Transverse colon (tissue), 4 donors: ENCODE data around the gene HOXA4. TPM values are rescaled to one million over a fixed set of nuclear protein-coding genes. Genes with fewer than 3 reads are reported as not detected.

Experiments
- DNase-seq: peaks from one replicate; pipeline ENCODE4 v3.0.0-alpha.2; 2019
- H3K27ac ChIP-seq, 4 donors: fragments of 200-600 bp; sonication (generic); 2 replicates each; pipeline ENCODE4 v1.5.1; 2016 to 2018; ENCODE audit warnings: inconsistent platforms in 4 of 4
- H3K27me3 ChIP-seq: fragments of 200-600 bp; sonication (generic); 2 replicates; pipeline ENCODE4 v1.5.1; 2017; ENCODE audit warnings: inconsistent platforms
- H3K36me3 ChIP-seq, 4 donors: fragments of 200-600 bp; sonication (generic); 2 replicates each; pipeline ENCODE4 v1.5.1; 2017 to 2019; ENCODE audit warnings: inconsistent platforms in 4 of 4
- H3K4me1 ChIP-seq, 4 donors: fragments of 200-600 bp; sonication (generic); 2 replicates each; pipeline ENCODE4 v1.5.1; 2017 to 2020; ENCODE audit warnings: inconsistent platforms in 4 of 4
- H3K4me3 ChIP-seq, 4 donors: fragments of 200-600 bp; sonication (generic); 1 replicate in 1 of 4; 2 replicates in 3 of 4; pipeline versions ENCODE4 v1.5.1 to v1.6.1; 2017 to 2019; ENCODE audit warnings: inconsistent platforms in 4 of 4
- H3K9me3 ChIP-seq, 2 donors: fragments of 200-600 bp; sonication (generic); 2 replicates each; pipeline ENCODE4 v1.5.1; 2017 to 2019; ENCODE audit warnings: inconsistent platforms in 2 of 2
- CTCF ChIP-seq, 5 experiments: fragments of 200-600 bp in 3 of 5; fragments of 450-650 bp in 2 of 5; sonication (generic) in 3 of 5; IDR thresholded peaks; 1 replicate in 2 of 5; 2 replicates in 3 of 5; pipeline ENCODE4 v1.5.1; 2016 to 2017; ENCODE audit warnings: antibody characterized with exemption in 5 of 5, inconsistent platforms in 3 of 5, mild to moderate bottlenecking in 2 of 5, moderate library complexity in 1 of 5
- EP300 ChIP-seq: sonication (generic); formaldehyde crosslinking; IDR thresholded peaks from one replicate; pipeline ENCODE4 v1.6.1; 2017; ENCODE audit warnings: antibody characterized with exemption, low read depth
- POLR2A ChIP-seq: fragments of 450-650 bp; IDR thresholded peaks from one replicate; pipeline ENCODE4 v1.6.1; 2016; ENCODE audit warnings: antibody characterized with exemption, mild to moderate bottlenecking, moderate library complexity
- POLR2AphosphoS5 ChIP-seq, 3 donors: sonication (generic); formaldehyde crosslinking; IDR thresholded peaks; one replicate each; pipeline ENCODE4 v1.6.1; 2016; ENCODE audit warnings: antibody characterized with exemption in 3 of 3
- WGBS, 2 donors: methylation state at CpG; one replicate each; pipeline ENCODE4 v1.1.5; 2018; ENCODE audit warnings: low coverage in 1 of 2; 5-methylcytosine and 5-hydroxymethylcytosine counted together
- in situ Hi-C, 4 donors: fragments of 200-750 bp; cut with MboI; loops; one replicate each; pipeline versions ENCODE4 v1.15.0 to v1.15.1; 2017; ENCODE audit warnings: low sequenced_read_pairs in 3 of 4, low pct_ligation_motif_present in 1 of 4, low pct_unique_long_range_greater_than_20kb in 1 of 4
- intact Hi-C: fragments of 100-400 bp; cut with DNase I; formaldehyde crosslinking; loops from one replicate; pipeline ENCODE4 v1.15.1; 2023; ENCODE audit warnings: low total_unique reads
- total RNA-seq, 4 donors: library from RNA; depleted of rRNA; stranded (reverse); fragments of >200 nt; gene quantifications; one replicate each; pipeline ENCODE4 v1.1.0, GENCODE V29; 2016

HOXA4 gene
- total RNA-seq, 4 donors from 2014 or later: 3.5 to 42.4 (median 10.6) TPM

- H3K4me1 ChIP-seq: peaks cover 0 to 78% (median 55%) of the 10 kb centered on the region in 4 donors
- TF ChIP-seq POLR2A (peak; percentile 29), CTCF (IDR thresholded peaks at IDR 0.05) (no peak), EP300 (no peak), POLR2AphosphoS5 (IDR thresholded peaks at IDR 0.05) (peak in 1 of 3 donors; percentile 40)
- H3K9me3 ChIP-seq: no peaks in the 10 kb centered on the region
- intact Hi-C loops (loop anchor here (5.0 kb wide), 2 partner anchors 40 to 290 kb away; no protein-coding TSS in a partner anchor), in situ Hi-C loops (loop anchor here in 3 of 4 donors (10.0 kb wide), 1 partner anchor 293 kb away; no protein-coding TSS in a partner anchor)
- peak within 1 kb of the TSS; percentile 95 to 99 (median 98) for H3K27ac ChIP-seq
- no peaks in the 10 kb centered on the region for H3K36me3 ChIP-seq
- peak within 1 kb of the TSS; percentile 54 to 79 (median 72) for H3K4me3 ChIP-seq
- 11% methylated on average over 63 of the region's 63 CpGs; no CpG with 5 or more reads in 1 of the 2 donors for WGBS, 2 donors
- DNase-seq: peak; percentile 81
- peaks cover 26% of the 10 kb centered on the region for H3K27me3 ChIP-seq
Measured at GRCh38 chr7:27147199-27148030, 16.9 kb upstream of the HOXA4 start, which contains the start of gene HOXA6. Gene HOXA6 (minus strand): TSS chr7:27147774. CDS start chr7:27147749, 25 bp downstream.

GRCh38 chr7:27146491-27147198, 16.1 kb upstream of the HOXA4 start:
- intact Hi-C loops: loop anchor here (5.0 kb wide), 2 partner anchors 39 to 289 kb away; no protein-coding TSS in a partner anchor

GRCh38 chr7:27145914-27146412, 15.4 kb upstream of the HOXA4 start:
- no peak for DNase-seq
- no peaks in the 10 kb centered on the region for H3K9me3 ChIP-seq
- H3K4me1 ChIP-seq: peaks cover 0 to 78% (median 58%) of the 10 kb centered on the region in 4 donors
- in situ Hi-C loops: loop anchor here in 3 of 4 donors (10.0 kb wide), 1 partner anchor 291 kb away; no protein-coding TSS in a partner anchor
- peaks cover 19% of the 10 kb centered on the region for H3K27me3 ChIP-seq
- peak overlapping the region; percentile 95 to 99 (median 98) for H3K27ac ChIP-seq
- H3K4me3 ChIP-seq: peak overlapping the region in 3 of 4 donors; percentile 2 to 77 (median 57)
- intact Hi-C loops: loop anchor here (5.0 kb wide), 2 partner anchors 39 to 289 kb away; no protein-coding TSS in a partner anchor
- TF ChIP-seq POLR2AphosphoS5 (IDR thresholded peaks at IDR 0.05) (peak in 1 of 3 donors; percentile 0), POLR2A (no peak)
- 55 to 64% methylated on average over 2 to 11 of the region's 11 CpGs for WGBS, 2 donors
- H3K36me3 ChIP-seq: no peaks in the 10 kb centered on the region

More at GRCh38 chr7:27146491-27147198, 16.1 kb upstream of the HOXA4 start:
- TF ChIP-seq POLR2A (no peak), EP300 (no peak), POLR2AphosphoS5 (IDR thresholded peaks at IDR 0.05) (no peak), CTCF (IDR thresholded peaks at IDR 0.05) (no peak)
- DNase-seq: peak; percentile 14
- Histone ChIP-seq H3K27me3 (peaks cover 24% of the 10 kb centered on the region), H3K36me3 (no peaks in the 10 kb centered on the region), H3K4me1 (peaks cover 0 to 79% (median 55%) of the 10 kb centered on the region in 4 donors), H3K27ac (peak overlapping the region; percentile 95 to 99 (median 98)), H3K9me3 (no peaks in the 10 kb centered on the region), H3K4me3 (peak overlapping the region in 3 of 4 donors; percentile 71 to 79 (median 73))
- WGBS, 2 donors: 40% methylated on average over 5 of the region's 5 CpGs; no CpG with 5 or more reads in 1 of the 2 donors
- in situ Hi-C loops: loop anchor here in 3 of 4 donors (10.0 kb wide), 1 partner anchor 292 kb away; no protein-coding TSS in a partner anchor

GRCh38 chr7:27145165-27145913, 14.8 kb upstream of the HOXA4 start:
- Histone ChIP-seq H3K4me1 (peaks cover 0 to 73% (median 64%) of the 10 kb centered on the region in 4 donors), H3K9me3 (no peaks in the 10 kb centered on the region), H3K27ac (peak overlapping the region; percentile 95 to 99 (median 98)), H3K27me3 (peaks cover 19% of the 10 kb centered on the region), H3K36me3 (no peaks in the 10 kb centered on the region), H3K4me3 (peak overlapping the region in 3 of 4 donors; percentile 2 to 77 (median 57))
- 58 to 62% methylated on average over 3 to 47 of the region's 47 CpGs for WGBS, 2 donors
- no peak for TF ChIP-seq EP300
- TF ChIP-seq POLR2AphosphoS5 (IDR thresholded peaks at IDR 0.05): peak in 2 of 3 donors; percentile 6 to 9
- intact Hi-C loops (loop anchor here (5.0 kb wide), 2 partner anchors 38 to 288 kb away; no protein-coding TSS in a partner anchor), in situ Hi-C loops (loop anchor here in 3 of 4 donors (10.0 kb wide), 1 partner anchor 291 kb away; no protein-coding TSS in a partner anchor)
- peak; percentile 29 for DNase-seq
